OCI-LY1 (cell line): ENCODE measurements around the gene ABLIM2.
"Not testable (repeated sequence)": the region's sequence is repeated elsewhere in the genome, so short reads cannot be mapped to it uniquely, and the experiment has no call there.

Experiments
- H2AFZ ChIP-seq: fragments of 200-600 bp; sonication (generic), shearing (Covaris generic); 2 replicates; pipeline ENCODE4 v1.6.0; 2014; ENCODE audit warnings: antibody characterized with exemption, mild to moderate bottlenecking, low read length
- H3F3A ChIP-seq: fragments of 200-600 bp; sonication (generic), shearing (Covaris generic); 2 replicates; pipeline ENCODE4 v1.6.0; 2014; ENCODE audit warnings: mild to moderate bottlenecking, antibody characterized with exemption, low read length, moderate library complexity; ENCODE audit not compliant: insufficient read depth
- H3K27ac ChIP-seq: fragments of 200-600 bp; sonication (generic); 2 replicates; pipeline ENCODE4 v1.5.1; 2014; ENCODE audit warnings: low read length, mixed run types, mild to moderate bottlenecking, low read depth; ENCODE audit not compliant: poor library complexity, severe bottlenecking
- H3K27me3 ChIP-seq: fragments of 200-600 bp; sonication (generic); 2 replicates; pipeline ENCODE4 v1.6.0; 2014; ENCODE audit warnings: antibody characterized with exemption, mild to moderate bottlenecking, low read length, moderate library complexity; ENCODE audit not compliant: insufficient read depth
- H3K36me3 ChIP-seq: fragments of 200-600 bp; sonication (generic); 2 replicates; pipeline ENCODE4 v1.6.1; 2014; ENCODE audit warnings: mild to moderate bottlenecking, antibody characterized with exemption, low read length, moderate library complexity, mixed read lengths; ENCODE audit not compliant: insufficient read depth
- H3K4me1 ChIP-seq: fragments of 200-600 bp; sonication (generic); 2 replicates; pipeline ENCODE4 v1.5.1; 2014; ENCODE audit warnings: mild to moderate bottlenecking, low read length, moderate library complexity; ENCODE audit not compliant: insufficient read depth, severe bottlenecking
- H3K4me2 ChIP-seq: fragments of 200-600 bp; sonication (generic), shearing (Covaris generic); 2 replicates; pipeline ENCODE4 v1.6.1; 2014; ENCODE audit warnings: low read length
- H3K4me3 ChIP-seq: fragments of 200-600 bp; sonication (generic); 2 replicates; pipeline ENCODE4 v1.5.1; 2014; ENCODE audit warnings: low read length, low read depth, mild to moderate bottlenecking, mixed read lengths; ENCODE audit not compliant: poor library complexity, severe bottlenecking
- H3K79me2 ChIP-seq: fragments of 200-600 bp; shearing (Covaris generic); 2 replicates; pipeline ENCODE4 v1.6.1; 2016; ENCODE audit warnings: mixed run types, low read length, mixed read lengths; ENCODE audit not compliant: insufficient read depth
- H3K9ac ChIP-seq: fragments of 200-600 bp; sonication (generic), shearing (Covaris generic); 2 replicates; pipeline ENCODE4 v1.6.1; 2014; ENCODE audit warnings: mild to moderate bottlenecking, low read length, mixed read lengths
- H3K9me2 ChIP-seq: fragments of 200-600 bp; sonication (generic), shearing (Covaris generic); 2 replicates; pipeline ENCODE4 v1.6.1; 2014; ENCODE audit warnings: low read depth, mild to moderate bottlenecking, low read length, mixed read lengths
- H3K9me3 ChIP-seq: fragments of 200-600 bp; shearing (Covaris generic); 2 replicates; pipeline ENCODE4 v1.6.1; 2014; ENCODE audit warnings: low read length, mixed read lengths
- H4K20me1 ChIP-seq: fragments of 200-600 bp; sonication (generic), shearing (Covaris generic); 2 replicates; pipeline ENCODE4 v1.6.0; 2016; ENCODE audit warnings: mild to moderate bottlenecking, low read length; ENCODE audit not compliant: insufficient read depth
- CTCF ChIP-seq: fragments of 200-600 bp; sonication (generic), shearing (Covaris generic); IDR thresholded peaks from 2 replicates; pipeline ENCODE4 v1.5.1; 2017; ENCODE audit warnings: mild to moderate bottlenecking, antibody characterized with exemption, low read length, moderate library complexity, mixed read lengths
- EZH2 ChIP-seq: fragments of 200-600 bp; sonication (generic), shearing (Covaris generic); IDR thresholded peaks from 2 replicates; pipeline ENCODE4 v1.8.0; 2017; ENCODE audit warnings: borderline replicate concordance, mixed run types, mild to moderate bottlenecking, antibody characterized with exemption, low read length, moderate library complexity, mixed read lengths

ABLIM2 gene

GRCh38 chr4:7922466-7922865, 236.1 kb downstream of the ABLIM2 start:
- H3K4me2 ChIP-seq = no peak overlapping the region
- no peaks in the 10 kb centered on the region for H3F3A ChIP-seq
- no peaks in the 10 kb centered on the region for H3K4me1 ChIP-seq
- H3K4me3 ChIP-seq = no peak overlapping the region
- no peaks in the 10 kb centered on the region for H3K9me3 ChIP-seq
- no peak for TF ChIP-seq CTCF
- TF ChIP-seq EZH2 = no peak
- H3K79me2 ChIP-seq = no peaks in the 10 kb centered on the region
- no peaks in the 10 kb centered on the region for H3K27me3 ChIP-seq
- no peak overlapping the region for H3K9ac ChIP-seq
- H3K36me3 ChIP-seq = no peaks in the 10 kb centered on the region
- no peak overlapping the region for H3K27ac ChIP-seq
- no peak overlapping the region for H2AFZ ChIP-seq
- H4K20me1 ChIP-seq = no peaks in the 10 kb centered on the region
- no peaks in the 10 kb centered on the region for H3K9me2 ChIP-seq

- Histone ChIP-seq H3K9me3 (no peaks in the 10 kb centered on the region), H2AFZ (no peak overlapping the region), H3K4me1 (no peaks in the 10 kb centered on the region), H3K79me2 (no peaks in the 10 kb centered on the region), H3K36me3 (no peaks in the 10 kb centered on the region), H3K9me2 (no peaks in the 10 kb centered on the region), H3K9ac (no peak overlapping the region), H3F3A (no peaks in the 10 kb centered on the region), H3K4me3 (no peak overlapping the region), H3K27me3 (no peaks in the 10 kb centered on the region), H3K4me2 (no peak overlapping the region), H4K20me1 (no peaks in the 10 kb centered on the region), H3K27ac (no peak overlapping the region)
- TF ChIP-seq EZH2 (no peak), CTCF (no peak)
Measured at GRCh38 chr4:7918981-7919380, 239.6 kb downstream of the ABLIM2 start.

- not testable (repeated sequence) for H3K27ac ChIP-seq, H3K4me3 ChIP-seq, H2AFZ ChIP-seq, H3K9me3 ChIP-seq, H3K4me1 ChIP-seq, H3K79me2 ChIP-seq, H3K27me3 ChIP-seq, H4K20me1 ChIP-seq, H3K4me2 ChIP-seq, H3K9me2 ChIP-seq, H3K9ac ChIP-seq, H3K36me3 ChIP-seq, H3F3A ChIP-seq
Measured at GRCh38 chr4:7918187-7918586, 240.4 kb downstream of the ABLIM2 start.

GRCh38 chr4:7917669-7918068, 240.9 kb downstream of the ABLIM2 start:
- no peak for TF ChIP-seq EZH2
- no peak for TF ChIP-seq CTCF
- no peaks in the 10 kb centered on the region for H3K9me3 ChIP-seq
- H3F3A ChIP-seq = no peaks in the 10 kb centered on the region
- no peak overlapping the region for H3K9ac ChIP-seq
- H3K36me3 ChIP-seq = no peaks in the 10 kb centered on the region
- no peaks in the 10 kb centered on the region for H3K79me2 ChIP-seq
- no peak overlapping the region for H3K4me3 ChIP-seq
- no peaks in the 10 kb centered on the region for H3K4me1 ChIP-seq
- no peaks in the 10 kb centered on the region for H3K9me2 ChIP-seq
- no peak overlapping the region for H3K4me2 ChIP-seq
- no peak overlapping the region for H2AFZ ChIP-seq
- no peak overlapping the region for H3K27ac ChIP-seq
- no peaks in the 10 kb centered on the region for H3K27me3 ChIP-seq
- H4K20me1 ChIP-seq = no peaks in the 10 kb centered on the region
